ENCODE measurements around the gene CORO2A. TPM values are rescaled to one million over a fixed set of nuclear protein-coding genes. Genes with fewer than 3 reads are reported as not detected.
"Not testable (repeated sequence)": the region's sequence is repeated elsewhere in the genome, so short reads cannot be mapped to it uniquely, and the experiment has no call there.

CORO2A gene
- total RNA-seq, 1 donor from 2014 or later = 17.4 TPM

DNA sequence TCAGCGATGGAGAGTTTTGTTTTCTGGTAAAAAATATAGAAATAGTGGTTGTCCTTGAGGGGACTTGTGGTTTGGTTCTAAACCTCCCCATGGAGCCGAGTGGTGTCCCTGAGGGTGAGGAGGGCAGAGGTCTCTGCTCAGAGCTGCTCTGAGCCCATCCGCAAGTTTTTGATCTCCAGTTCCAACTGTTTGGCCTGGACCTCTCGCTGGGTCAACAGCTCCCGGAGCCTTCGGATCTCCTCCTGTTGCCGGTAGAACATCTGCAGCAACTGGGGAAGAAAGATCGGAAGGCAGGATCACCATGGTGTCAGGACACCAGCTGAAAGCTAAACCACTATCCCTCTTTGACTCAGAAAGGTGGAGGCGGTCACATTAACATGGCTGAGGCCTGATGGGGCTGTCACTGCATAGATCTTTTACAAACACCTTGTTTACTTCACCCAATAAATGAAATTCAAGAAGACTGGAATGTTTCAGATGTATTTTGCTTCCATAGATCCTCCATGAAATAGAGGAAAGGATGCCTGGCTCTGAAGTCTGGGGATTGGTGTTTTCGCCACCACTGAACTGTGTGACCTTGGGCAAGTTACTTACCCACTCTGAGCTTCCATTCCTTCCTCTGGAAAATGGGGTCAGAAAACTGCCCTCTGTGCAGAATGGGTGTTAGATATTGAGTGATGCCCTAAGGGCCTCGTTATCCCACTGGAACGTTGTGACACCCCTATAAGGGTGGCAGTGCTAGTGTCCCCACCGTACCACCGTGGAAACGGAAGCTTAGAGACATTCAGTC lies 67.6 kb downstream of the CORO2A start:
- Histone ChIP-seq H3K4me1 (peaks cover 9% of the 10 kb centered on the region), H3K9me3 (no peaks in the 10 kb centered on the region), H3K27ac (no peak overlapping the region), H3K4me3 (no peak overlapping the region), H3K36me3 (peaks cover 0 to 5% of the 10 kb centered on the region in 2 donors), H3K27me3 (no peaks in the 10 kb centered on the region)
- DNase-seq (ENCODE audit: extremely low spot score in 2 of 2) = no peak
- TF ChIP-seq, protein P1, sequence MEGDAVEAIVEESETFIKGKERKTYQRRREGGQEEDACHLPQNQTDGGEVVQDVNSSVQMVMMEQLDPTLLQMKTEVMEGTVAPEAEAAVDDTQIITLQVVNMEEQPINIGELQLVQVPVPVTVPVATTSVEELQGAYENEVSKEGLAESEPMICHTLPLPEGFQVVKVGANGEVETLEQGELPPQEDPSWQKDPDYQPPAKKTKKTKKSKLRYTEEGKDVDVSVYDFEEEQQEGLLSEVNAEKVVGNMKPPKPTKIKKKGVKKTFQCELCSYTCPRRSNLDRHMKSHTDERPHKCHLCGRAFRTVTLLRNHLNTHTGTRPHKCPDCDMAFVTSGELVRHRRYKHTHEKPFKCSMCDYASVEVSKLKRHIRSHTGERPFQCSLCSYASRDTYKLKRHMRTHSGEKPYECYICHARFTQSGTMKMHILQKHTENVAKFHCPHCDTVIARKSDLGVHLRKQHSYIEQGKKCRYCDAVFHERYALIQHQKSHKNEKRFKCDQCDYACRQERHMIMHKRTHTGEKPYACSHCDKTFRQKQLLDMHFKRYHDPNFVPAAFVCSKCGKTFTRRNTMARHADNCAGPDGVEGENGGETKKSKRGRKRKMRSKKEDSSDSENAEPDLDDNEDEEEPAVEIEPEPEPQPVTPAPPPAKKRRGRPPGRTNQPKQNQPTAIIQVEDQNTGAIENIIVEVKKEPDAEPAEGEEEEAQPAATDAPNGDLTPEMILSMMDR (IDR thresholded peaks at IDR 0.05) = no peak
- TF ChIP-seq POLR2AphosphoS5 (IDR thresholded peaks at IDR 0.05; ENCODE audit: insufficient read depth in 1 of 2, low read depth in 1 of 2) = no peak
- no peak for TF ChIP-seq POLR2A (IDR thresholded peaks at IDR 0.05)
- intact Hi-C loops (cut with DNase I) = no loop called here

DNA sequence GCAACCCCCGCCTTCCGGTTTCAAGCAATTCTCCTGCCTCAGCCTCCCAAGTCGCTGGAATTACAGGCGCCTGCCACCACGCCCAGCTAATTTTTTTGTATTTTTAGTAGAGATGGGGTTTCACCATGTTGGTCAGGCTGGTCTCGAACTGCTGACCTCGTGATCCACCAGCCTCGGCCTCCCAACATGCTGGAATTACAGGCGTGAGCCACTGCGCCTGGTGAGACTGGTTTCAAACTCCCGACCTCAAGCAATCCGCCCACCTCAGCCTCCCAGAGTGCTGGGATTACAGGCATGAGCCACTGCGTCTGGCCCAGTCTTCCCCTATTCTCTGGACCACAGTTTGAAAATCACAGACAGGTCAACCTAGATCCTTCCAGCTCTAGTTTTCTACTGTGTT lies 68.3 kb downstream of the CORO2A start:
- DNase-seq (ENCODE audit: extremely low spot score in 2 of 2); H3K27ac ChIP-seq; H3K4me3 ChIP-seq; H3K36me3 ChIP-seq; H3K9me3 ChIP-seq; H3K4me1 ChIP-seq; H3K27me3 ChIP-seq; intact Hi-C loops (cut with DNase I): not testable (repeated sequence)

DNA sequence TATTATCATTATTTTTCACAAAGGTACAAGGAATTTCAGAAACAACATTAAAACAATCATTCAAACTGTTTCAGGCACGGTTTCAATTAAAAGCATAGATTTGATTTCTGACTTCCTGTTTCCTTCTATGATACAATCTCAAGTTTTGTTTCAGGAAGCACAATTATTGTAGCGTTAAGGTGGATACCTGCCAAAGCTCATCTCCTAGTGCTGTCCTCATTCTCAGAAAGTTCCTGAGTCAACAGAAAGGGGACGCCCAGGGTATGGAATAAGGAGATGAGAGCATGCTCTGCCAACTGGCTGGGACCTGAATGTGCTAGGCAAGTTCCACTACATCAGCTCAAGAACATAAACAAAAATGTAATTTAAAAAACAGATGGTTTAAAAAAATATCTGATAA lies 71.4 kb downstream of the CORO2A start:
- intact Hi-C loops (cut with DNase I) = no loop called here
- TF ChIP-seq, protein P1 (IDR thresholded peaks at IDR 0.05) = no peak
- peak in 1 of 2 donors; percentile 88 for TF ChIP-seq POLR2AphosphoS5 (IDR thresholded peaks at IDR 0.05; ENCODE audit: insufficient read depth in 1 of 2, low read depth in 1 of 2)
- TF ChIP-seq POLR2A (IDR thresholded peaks at IDR 0.05) = no peak
- peaks cover 18% of the 10 kb centered on the region for H3K4me1 ChIP-seq
- no peaks in the 10 kb centered on the region for H3K27me3 ChIP-seq
- no peak for DNase-seq (ENCODE audit: extremely low spot score in 2 of 2)
- H3K36me3 ChIP-seq = no peaks in the 10 kb centered on the region
- peak overlapping the region; percentile 56 for H3K27ac ChIP-seq
- no peaks in the 10 kb centered on the region for H3K9me3 ChIP-seq
- no peak overlapping the region for H3K4me3 ChIP-seq

- peak overlapping the region; percentile 56 for H3K27ac ChIP-seq
- no peak for DNase-seq (ENCODE audit: extremely low spot score in 2 of 2)
- no peaks in the 10 kb centered on the region for H3K36me3 ChIP-seq
- peaks cover 18% of the 10 kb centered on the region for H3K4me1 ChIP-seq
- TF ChIP-seq, protein P1 (IDR thresholded peaks at IDR 0.05) = no peak
- TF ChIP-seq POLR2AphosphoS5 (IDR thresholded peaks at IDR 0.05; ENCODE audit: insufficient read depth in 1 of 2, low read depth in 1 of 2) = no peak
- TF ChIP-seq POLR2A (IDR thresholded peaks at IDR 0.05) = no peak
- intact Hi-C loops (cut with DNase I) = no loop called here
- H3K27me3 ChIP-seq = no peaks in the 10 kb centered on the region
- no peak overlapping the region for H3K4me3 ChIP-seq
- H3K9me3 ChIP-seq = no peaks in the 10 kb centered on the region
Observed at GRCh38 chr9:98120476-98120875, 72.0 kb downstream of the CORO2A start.

DNA sequence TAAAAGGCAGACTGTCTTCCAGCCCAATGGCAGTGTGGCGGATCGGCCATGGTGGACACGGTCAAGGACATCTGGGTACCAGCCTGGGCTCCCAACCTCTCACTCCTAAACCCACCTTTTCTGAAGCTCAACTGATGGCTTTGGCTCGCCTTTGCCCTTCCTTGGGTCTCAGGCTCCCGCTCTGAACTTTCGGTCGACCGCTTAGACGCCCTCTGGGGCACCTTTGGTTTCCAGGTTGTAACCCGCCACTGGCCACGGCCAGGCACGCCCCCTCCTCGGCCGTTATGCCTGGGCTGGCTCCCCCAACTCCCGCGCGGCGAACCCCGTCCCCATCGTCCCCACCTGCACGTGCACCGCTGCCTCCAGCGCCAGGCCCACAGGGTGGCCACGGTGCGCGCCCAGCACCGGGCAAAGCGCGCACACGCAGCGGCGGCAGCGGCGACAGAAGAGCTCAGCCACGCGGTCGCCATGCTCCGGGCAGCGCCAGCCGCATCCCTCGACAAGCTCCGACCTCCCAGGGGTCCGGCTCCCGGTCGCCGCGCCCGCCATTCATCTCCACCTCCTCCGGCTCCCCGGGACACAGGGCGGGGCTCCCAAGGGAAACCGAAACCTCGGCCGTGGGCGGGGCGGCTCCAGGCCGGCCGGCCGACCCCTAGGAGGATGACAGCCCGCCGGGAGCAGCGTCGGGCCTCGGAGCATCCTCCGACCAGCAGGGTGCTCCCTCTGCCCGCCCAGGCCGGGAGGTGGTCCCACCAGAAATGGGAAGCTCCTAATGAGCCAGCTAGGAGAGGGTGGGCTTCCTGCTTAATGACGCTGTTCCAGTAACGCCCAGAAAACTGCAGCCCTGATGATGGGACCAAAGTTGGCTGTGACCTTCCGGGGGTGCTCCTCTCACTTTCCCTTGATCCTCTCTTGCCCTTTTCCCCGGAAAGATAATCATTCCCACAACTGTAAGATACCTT lies 73.5 kb downstream of the CORO2A start, which contains the start of gene TRIM14:
Gene TRIM14, minus strand, starts transcription at position 583 of the 962 bp plus-strand sequence. Its CDS starts 34 bp downstream, at position 549.
- Histone ChIP-seq H3K4me1 (peaks cover 18% of the 10 kb centered on the region), H3K27ac (peak within 1 kb of the TSS; percentile 65), H3K36me3 (no peaks in the 10 kb centered on the region), H3K9me3 (no peaks in the 10 kb centered on the region), H3K27me3 (no peaks in the 10 kb centered on the region), H3K4me3 (peak within 1 kb of the TSS; percentile 56)
- peak in 1 of 2 donors; percentile 46 for TF ChIP-seq POLR2AphosphoS5 (IDR thresholded peaks at IDR 0.05; ENCODE audit: insufficient read depth in 1 of 2, low read depth in 1 of 2)
- TF ChIP-seq POLR2A (IDR thresholded peaks at IDR 0.05) = no peak
- DNase-seq (ENCODE audit: extremely low spot score in 2 of 2) = no peak
- intact Hi-C loops (cut with DNase I) = no loop called here

All from vagina (tissue), 2 donors.